Measurements from ENCODE around the gene PHACTR4. TPM values are rescaled to one million over a fixed set of nuclear protein-coding genes. Genes with fewer than 3 reads are reported as not detected.

The PHACTR4 gene
- total RNA-seq, 1 experiment from 2014 or later, result 52.9 TPM

- no peaks in the 10 kb centered on the region for H3K36me3 Mint-ChIP-seq
- no peak overlapping the region for H3K27ac Mint-ChIP-seq
- H3K9me3 Mint-ChIP-seq, result no peaks in the 10 kb centered on the region
- ATAC-seq (no peak), DNase-seq (ENCODE audit: low spot score) (no peak)
- no peak overlapping the region for H3K4me3 Mint-ChIP-seq
- no peaks in the 10 kb centered on the region for H3K27me3 Mint-ChIP-seq (ENCODE audit: low read depth)
- ChIA-PET POLR2A (no interaction called here), CTCF (interaction anchor here (0.7 to 1.3 kb wide), 3 partner anchors 13 to 939 kb away, joined by 3 to 5 read pairs (median 3); partner anchors contain the start of gene MED18)
- TF ChIP-seq USF2 (CRISPR knock-in tag; IDR thresholded peaks at IDR 0.05), result no peak
- TF ChIP-seq ZNF396 (CRISPR knock-in tag; IDR thresholded peaks at IDR 0.05; ENCODE audit: borderline replicate concordance), result no peak
- no peak for TF ChIP-seq ZNF121 (CRISPR knock-in tag; IDR thresholded peaks at IDR 0.05)
- TF ChIP-seq FOXP4 (CRISPR knock-in tag; IDR thresholded peaks at IDR 0.05), result no peak
- TF ChIP-seq HMGXB4 (CRISPR knock-in tag; IDR thresholded peaks at IDR 0.05), result no peak
- TF ChIP-seq TEAD1 (CRISPR knock-in tag; IDR thresholded peaks at IDR 0.05), result no peak
- no peak for TF ChIP-seq ZNF532 (CRISPR knock-in tag; IDR thresholded peaks at IDR 0.05; ENCODE audit: borderline replicate concordance)
- TF ChIP-seq SMAD4 (CRISPR knock-in tag; IDR thresholded peaks at IDR 0.05), result no peak
- TF ChIP-seq PRDM15 (CRISPR knock-in tag; IDR thresholded peaks at IDR 0.05), result no peak
- TF ChIP-seq MAX (CRISPR knock-in tag; IDR thresholded peaks at IDR 0.05), result no peak
- no peak for TF ChIP-seq NR2C2 (CRISPR knock-in tag; IDR thresholded peaks at IDR 0.05)
- TF ChIP-seq ZNF232 (CRISPR knock-in tag; IDR thresholded peaks at IDR 0.05), result no peak
- no peak for TF ChIP-seq NR1H2 (CRISPR knock-in tag; IDR thresholded peaks at IDR 0.05)
- H3K4me1 Mint-ChIP-seq, result no peaks in the 10 kb centered on the region
Observed at GRCh38 chr1:28341591-28341990, 27.9 kb upstream of the PHACTR4 start.
